Hepatic stellate cell (primary cell): ENCODE measurements around the gene CALML5.

Experiments
- DNase-seq: peaks from one replicate; pipeline ENCODE4 v3.0.0; 2011; ENCODE audit warnings: low spot score

Gene CALML5

GRCh38 chr10:5462841-5463293 is 36.5 kb downstream of the CALML5 start:
- DNase-seq = no peak

- DNase-seq = peak; percentile 60
Measured at GRCh38 chr10:5461914-5462840, 37.2 kb downstream of the CALML5 start.

GRCh38 chr10:5461203-5461588 is 38.2 kb downstream of the CALML5 start:
- no peak for DNase-seq

GRCh38 chr10:5460468-5461202 is 38.7 kb downstream of the CALML5 start:
- no peak for DNase-seq

- no peak for DNase-seq
Measured at GRCh38 chr10:5458949-5459747, 40.2 kb downstream of the CALML5 start.

GRCh38 chr10:5458425-5458824 is 40.9 kb downstream of the CALML5 start:
- no peak for DNase-seq

GRCh38 chr10:5457741-5458140 is 41.6 kb downstream of the CALML5 start:
- DNase-seq = no peak

- DNase-seq = no peak
Measured at GRCh38 chr10:5456563-5456962, 42.8 kb downstream of the CALML5 start.

- no peak for DNase-seq
Measured at GRCh38 chr10:5453749-5454489, 45.5 kb downstream of the CALML5 start.

GRCh38 chr10:5450605-5451384 is 48.6 kb downstream of the CALML5 start:
- no peak for DNase-seq

GRCh38 chr10:5449823-5450222 is 49.5 kb downstream of the CALML5 start:
- DNase-seq = peak; percentile 39

- no peak for DNase-seq
Measured at GRCh38 chr10:5449227-5449626, 50.1 kb downstream of the CALML5 start.
